ENCODE data around the gene FOXA1. TPM values are rescaled to one million over a fixed set of nuclear protein-coding genes. Genes with fewer than 3 reads are reported as not detected.

Gene FOXA1
- total and polyA plus RNA-seq, 9 of the 15 experiments (the other 6 are each of a cell fraction or from before 2014, with no cell fraction given): 0.20 to 3.0 (median 1.3) TPM

DNA sequence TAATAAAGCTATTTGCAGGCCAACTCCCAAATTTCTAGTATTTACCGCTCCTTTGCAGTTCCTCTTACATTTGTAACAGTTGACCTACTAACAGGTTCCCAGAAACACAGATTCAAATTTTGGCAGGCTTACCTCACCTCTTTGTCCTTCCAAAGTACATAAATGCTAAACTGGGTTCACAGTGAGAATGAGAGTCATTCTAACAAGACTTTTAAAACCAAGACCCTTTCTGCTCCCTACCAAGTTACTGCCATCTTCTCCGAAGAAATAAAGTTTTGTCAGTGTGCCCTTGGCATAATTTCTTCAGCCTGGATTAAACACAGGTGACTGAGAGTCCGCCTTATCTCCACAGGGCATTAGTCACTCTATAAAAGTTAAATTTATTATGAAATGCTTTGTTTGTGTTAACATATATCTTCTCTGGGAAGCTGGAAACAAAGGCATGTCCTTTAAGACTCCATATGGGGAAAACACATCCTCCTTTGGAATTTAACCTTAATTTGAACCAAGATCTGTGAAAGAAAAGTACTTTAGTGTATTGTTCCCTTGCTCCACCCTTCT is 28.2 kb downstream of the FOXA1 start (continued):
- TF ChIP-seq, protein P1, sequence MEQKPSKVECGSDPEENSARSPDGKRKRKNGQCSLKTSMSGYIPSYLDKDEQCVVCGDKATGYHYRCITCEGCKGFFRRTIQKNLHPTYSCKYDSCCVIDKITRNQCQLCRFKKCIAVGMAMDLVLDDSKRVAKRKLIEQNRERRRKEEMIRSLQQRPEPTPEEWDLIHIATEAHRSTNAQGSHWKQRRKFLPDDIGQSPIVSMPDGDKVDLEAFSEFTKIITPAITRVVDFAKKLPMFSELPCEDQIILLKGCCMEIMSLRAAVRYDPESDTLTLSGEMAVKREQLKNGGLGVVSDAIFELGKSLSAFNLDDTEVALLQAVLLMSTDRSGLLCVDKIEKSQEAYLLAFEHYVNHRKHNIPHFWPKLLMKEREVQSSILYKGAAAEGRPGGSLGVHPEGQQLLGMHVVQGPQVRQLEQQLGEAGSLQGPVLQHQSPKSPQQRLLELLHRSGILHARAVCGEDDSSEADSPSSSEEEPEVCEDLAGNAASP (IDR thresholded peaks at IDR 0.05): no peak
- TF ChIP-seq NFE2L1 (tag; IDR thresholded peaks at IDR 0.05; ENCODE audit: borderline replicate concordance, low read depth) (no peak), PHF8 (IDR thresholded peaks at IDR 0.05; ENCODE audit: borderline replicate concordance, low read length) (no peak), ZNF707 (CRISPR knock-in tag; conservative IDR thresholded peaks at IDR 0.05) (no peak)
- TF ChIP-seq, protein P2, sequence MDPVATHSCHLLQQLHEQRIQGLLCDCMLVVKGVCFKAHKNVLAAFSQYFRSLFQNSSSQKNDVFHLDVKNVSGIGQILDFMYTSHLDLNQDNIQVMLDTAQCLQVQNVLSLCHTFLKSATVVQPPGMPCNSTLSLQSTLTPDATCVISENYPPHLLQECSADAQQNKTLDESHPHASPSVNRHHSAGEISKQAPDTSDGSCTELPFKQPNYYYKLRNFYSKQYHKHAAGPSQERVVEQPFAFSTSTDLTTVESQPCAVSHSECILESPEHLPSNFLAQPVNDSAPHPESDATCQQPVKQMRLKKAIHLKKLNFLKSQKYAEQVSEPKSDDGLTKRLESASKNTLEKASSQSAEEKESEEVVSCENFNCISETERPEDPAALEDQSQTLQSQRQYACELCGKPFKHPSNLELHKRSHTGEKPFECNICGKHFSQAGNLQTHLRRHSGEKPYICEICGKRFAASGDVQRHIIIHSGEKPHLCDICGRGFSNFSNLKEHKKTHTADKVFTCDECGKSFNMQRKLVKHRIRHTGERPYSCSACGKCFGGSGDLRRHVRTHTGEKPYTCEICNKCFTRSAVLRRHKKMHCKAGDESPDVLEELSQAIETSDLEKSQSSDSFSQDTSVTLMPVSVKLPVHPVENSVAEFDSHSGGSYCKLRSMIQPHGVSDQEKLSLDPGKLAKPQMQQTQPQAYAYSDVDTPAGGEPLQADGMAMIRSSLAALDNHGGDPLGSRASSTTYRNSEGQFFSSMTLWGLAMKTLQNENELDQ (CRISPR knock-in tag; IDR thresholded peaks at IDR 0.05; ENCODE audit: borderline replicate concordance): no peak

DNA sequence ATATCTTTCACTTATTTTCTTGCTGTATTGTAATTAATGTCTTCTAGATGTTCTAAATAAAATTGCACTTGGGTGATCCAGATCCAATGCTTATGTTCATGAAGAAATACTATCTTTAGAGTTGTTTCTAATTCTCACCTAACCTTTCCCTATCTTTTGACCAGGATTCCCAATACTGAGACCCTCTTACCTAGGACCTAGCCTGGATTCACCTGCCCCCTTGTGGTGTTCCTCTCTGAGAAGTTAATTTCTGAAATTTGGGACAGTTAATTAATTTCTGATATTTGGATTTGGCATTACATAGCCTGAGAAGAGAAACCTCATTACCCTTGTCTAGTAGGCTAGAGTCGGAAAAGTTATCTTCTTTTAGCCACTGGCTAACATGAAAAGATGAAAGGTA is 29.5 kb downstream of the FOXA1 start:
- Histone ChIP-seq H4K20me1 (replicated peaks; ENCODE audit: control insufficient read depth, insufficient read depth, low read length) (no peaks in the 10 kb centered on the region), H3K4me3 (no peak overlapping the region), H2AFZ (ENCODE audit: low read depth, low read length) (no peak overlapping the region), H3K27me3 (ENCODE audit: control insufficient read depth in 2 of 2, insufficient read depth in 2 of 2, low read length in 2 of 2) (no peaks in the 10 kb centered on the region), H3K36me3 (ENCODE audit: control insufficient read depth, insufficient read depth, low read length) (no peaks in the 10 kb centered on the region), H3K4me2 (ENCODE audit: insufficient read depth, low read length) (no peak overlapping the region), H3K9ac (ENCODE audit: insufficient read depth in 1 of 2, low read depth in 2 of 2, low read length in 2 of 2) (no peak overlapping the region), H3K9me1 (ENCODE audit: control insufficient read depth, insufficient read depth, low read length) (no peaks in the 10 kb centered on the region), H3K27ac (ENCODE audit: extremely low read depth, low read depth, low read length) (no peak overlapping the region), H3K4me1 (replicated peaks in 1 of 2; ENCODE audit: control insufficient read depth in 2 of 2, insufficient read depth in 2 of 2, low read length in 2 of 2) (no peaks in the 10 kb centered on the region), H3K79me2 (ENCODE audit: control insufficient read depth, insufficient read depth, low read length) (no peaks in the 10 kb centered on the region), H3K9me3 (replicated peaks; ENCODE audit: control insufficient read depth, insufficient read depth, low read depth, low read length) (no peaks in the 10 kb centered on the region)
- no TSS peak for BruUV-seq (replicated peaks)
- no peak for ATAC-seq
- ChIA-PET POLR2A (no interaction called here), CTCF (ENCODE audit: low intra/inter-chr PET ratio) (no interaction called here)
- in situ Hi-C loops (cut with MboI): no loop called here
- DNase-seq (ENCODE audit: extremely low read depth in 1 of 4, low spot score in 3 of 4): peak in 1 of 4 experiments; percentile 2
- FAIRE-seq: no peak
- intact Hi-C loops (cut with micrococcal nuclease): no loop called here
- WGBS (ENCODE audit: insufficient coverage, low coverage, missing lambda C conversion rate): 8% methylated on average over 1 of the region's 1 CpG
- TF ChIP-seq, protein P3, sequence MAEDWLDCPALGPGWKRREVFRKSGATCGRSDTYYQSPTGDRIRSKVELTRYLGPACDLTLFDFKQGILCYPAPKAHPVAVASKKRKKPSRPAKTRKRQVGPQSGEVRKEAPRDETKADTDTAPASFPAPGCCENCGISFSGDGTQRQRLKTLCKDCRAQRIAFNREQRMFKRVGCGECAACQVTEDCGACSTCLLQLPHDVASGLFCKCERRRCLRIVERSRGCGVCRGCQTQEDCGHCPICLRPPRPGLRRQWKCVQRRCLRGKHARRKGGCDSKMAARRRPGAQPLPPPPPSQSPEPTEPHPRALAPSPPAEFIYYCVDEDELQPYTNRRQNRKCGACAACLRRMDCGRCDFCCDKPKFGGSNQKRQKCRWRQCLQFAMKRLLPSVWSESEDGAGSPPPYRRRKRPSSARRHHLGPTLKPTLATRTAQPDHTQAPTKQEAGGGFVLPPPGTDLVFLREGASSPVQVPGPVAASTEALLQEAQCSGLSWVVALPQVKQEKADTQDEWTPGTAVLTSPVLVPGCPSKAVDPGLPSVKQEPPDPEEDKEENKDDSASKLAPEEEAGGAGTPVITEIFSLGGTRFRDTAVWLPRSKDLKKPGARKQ (CRISPR knock-in tag; IDR thresholded peaks at IDR 0.05): no peak
- TF ChIP-seq RCOR1 (IDR thresholded peaks at IDR 0.05; ENCODE audit: borderline replicate concordance in 1 of 2, low read depth in 2 of 2, low read length in 2 of 2) (no peak), HLTF (IDR thresholded peaks at IDR 0.05) (no peak), NFATC3 (IDR thresholded peaks at IDR 0.05) (no peak), MIER1 (IDR thresholded peaks at IDR 0.05; ENCODE audit: low read depth) (no peak), PTBP1 (IDR thresholded peaks at IDR 0.05; ENCODE audit: low read depth, low read length) (no peak), NFYB (IDR thresholded peaks at IDR 0.05; ENCODE audit: extremely low read depth, insufficient read length) (no peak), IRF2 (CRISPR knock-in tag; IDR thresholded peaks at IDR 0.05) (no peak), SMAD1 (IDR thresholded peaks at IDR 0.05; ENCODE audit: low read depth, low read length, partially characterized antibody) (no peak)
- TF ChIP-seq, protein P4, sequence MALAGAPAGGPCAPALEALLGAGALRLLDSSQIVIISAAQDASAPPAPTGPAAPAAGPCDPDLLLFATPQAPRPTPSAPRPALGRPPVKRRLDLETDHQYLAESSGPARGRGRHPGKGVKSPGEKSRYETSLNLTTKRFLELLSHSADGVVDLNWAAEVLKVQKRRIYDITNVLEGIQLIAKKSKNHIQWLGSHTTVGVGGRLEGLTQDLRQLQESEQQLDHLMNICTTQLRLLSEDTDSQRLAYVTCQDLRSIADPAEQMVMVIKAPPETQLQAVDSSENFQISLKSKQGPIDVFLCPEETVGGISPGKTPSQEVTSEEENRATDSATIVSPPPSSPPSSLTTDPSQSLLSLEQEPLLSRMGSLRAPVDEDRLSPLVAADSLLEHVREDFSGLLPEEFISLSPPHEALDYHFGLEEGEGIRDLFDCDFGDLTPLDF (CRISPR knock-in tag; IDR thresholded peaks at IDR 0.05): no peak
